ENCODE results near the gene IDNK. TPM values are rescaled to one million over a fixed set of nuclear protein-coding genes. Genes with fewer than 3 reads are reported as not detected.

The IDNK gene
- total and polyA plus RNA-seq, 10 of the 15 experiments (the other 5 are each of a cell fraction or from before 2014, with no cell fraction given) = 7.0 to 19.1 (median 10.6) TPM

DNA sequence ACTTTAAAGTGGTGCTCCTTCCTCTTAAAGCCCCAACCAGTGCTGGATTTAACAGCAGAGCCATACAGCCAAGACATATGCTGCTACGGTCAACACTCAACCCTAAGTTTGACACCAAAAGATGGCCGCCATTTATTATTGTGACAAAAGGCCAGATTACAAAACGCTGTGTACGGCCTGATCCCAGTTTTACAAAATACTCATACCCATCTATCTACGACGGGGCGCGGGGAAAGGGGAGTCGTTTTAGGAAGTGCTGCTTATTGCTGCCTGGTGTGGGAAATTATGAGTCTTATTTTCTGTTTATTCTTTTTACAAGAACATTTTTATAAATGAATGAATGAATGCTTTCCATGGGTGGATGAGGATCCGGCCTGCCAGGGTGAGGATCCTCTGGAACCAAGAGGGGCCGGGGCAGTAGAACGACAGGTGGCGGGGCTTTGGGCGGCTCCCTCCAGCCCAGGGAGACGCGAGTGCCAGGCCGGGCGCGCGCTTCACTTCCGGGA lies 457 bp upstream of the IDNK start (continued):
- TF ChIP-seq WRNIP1 (IDR thresholded peaks at IDR 0.05; ENCODE audit: borderline replicate concordance, low read depth, low read length) (no peak), EGR1 (IDR thresholded peaks at IDR 0.05; ENCODE audit: borderline replicate concordance in 1 of 2, low read depth in 2 of 2, low read length in 2 of 2) (0 out of 3 replicates have a peak, but pooled peaks of 1 of the 2 experiments have one; percentile 54), ZNF592 (IDR thresholded peaks at IDR 0.05) (no peak), YY1 (IDR thresholded peaks at IDR 0.05; ENCODE audit: low read depth, low read length) (peak; percentile 81)

DNA sequence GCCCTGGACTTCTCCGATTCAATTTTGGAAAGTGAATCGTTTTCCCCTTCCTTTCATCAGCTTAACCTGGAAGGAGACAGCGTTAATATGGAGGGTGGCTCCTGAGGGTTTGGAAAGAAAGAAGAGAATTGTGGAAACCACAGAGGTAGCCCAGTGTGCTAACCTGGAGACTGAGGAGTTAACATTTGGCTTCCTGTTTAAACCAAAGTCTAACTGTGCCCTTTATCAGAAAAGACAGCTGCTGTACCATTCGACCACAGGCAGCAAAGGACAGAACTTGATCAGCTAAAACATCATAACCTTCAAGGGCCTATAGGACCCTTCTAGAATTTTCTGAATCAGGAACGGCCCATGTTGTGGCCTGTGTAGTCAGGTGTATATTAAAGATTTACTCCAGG lies 735 bp downstream of the IDNK start:
- ChIA-PET SMC1A (ENCODE audit: uncharacterized antibody, unreplicated experiment) (interaction anchor here (0.7 to 3.0 kb wide), 8 partner anchors 9 to 84 kb away, joined by 3 to 12 read pairs (median 6); partner anchors contain the start of gene UBQLN1), CTCF (interaction anchor here (0.6 to 3.1 kb wide), 9 partner anchors 13 to 668 kb away, joined by 3 to 21 read pairs (median 5); partner anchors contain the start of gene UBQLN1), POLR2A (interaction anchor here (2.3 kb wide), 1 partner anchor 83 kb away, joined by 10 read pairs; the partner anchor contains the start of gene UBQLN1), RAD21 (ENCODE audit: unreplicated experiment) (interaction anchor here (1.0 to 2.4 kb wide), 6 partner anchors 14 to 289 kb away, joined by 3 to 14 read pairs (median 4); partner anchors contain the start of gene UBQLN1)
- peaks cover 8% of the 10 kb centered on the region for H3K79me2 ChIP-seq (ENCODE audit: control insufficient read depth, insufficient read depth, low read length)
- in situ Hi-C loops (cut with MboI) = loop anchor here (5.0 to 25.0 kb wide), 2 partner anchors 294 to 639 kb away; no protein-coding TSS in a partner anchor
- H3K4me3 ChIP-seq = peak overlapping the region; percentile 97
- no peaks in the 10 kb centered on the region for H3K27me3 ChIP-seq (replicated peaks in 1 of 2; ENCODE audit: control insufficient read depth in 2 of 2, insufficient read depth in 2 of 2, low read length in 1 of 2)
- intact Hi-C loops (cut with micrococcal nuclease; ENCODE audit: unreplicated experiment) = loop anchor here (1.0 to 2.0 kb wide), 2 partner anchors 46 to 297 kb away; partner anchors contain the start of gene KIF27
- H2AFZ ChIP-seq (ENCODE audit: control insufficient read depth, low read depth, low read length) = peak overlapping the region; percentile 95
- peak overlapping the region; percentile 94 for H3K4me2 ChIP-seq (ENCODE audit: control insufficient read depth, insufficient read depth)
- peak overlapping the region; percentile 93 for H3K9ac ChIP-seq (ENCODE audit: control insufficient read depth, insufficient read depth, low read length)
- peaks cover 6% of the 10 kb centered on the region; the same call in 1 of the 2 replicates for H3K4me1 ChIP-seq (ENCODE audit: control insufficient read depth, insufficient read depth, low read length)
- H3K36me3 ChIP-seq (ENCODE audit: control insufficient read depth in 2 of 2, insufficient read depth in 2 of 2, low read length in 1 of 2) = peaks cover 0 to 4% of the 10 kb centered on the region in 2 experiments; a peak in 2 of 4 replicates
- H4K20me1 ChIP-seq (ENCODE audit: control insufficient read depth, insufficient read depth) = no peaks in the 10 kb centered on the region
- H3K9me3 ChIP-seq (replicated peaks; ENCODE audit: control insufficient read depth, insufficient read depth, low read length) = no peaks in the 10 kb centered on the region
- WGBS (ENCODE audit: insufficient coverage, insufficient replicate concordance, low lambda C conversion rate, missing lambda C conversion rate) = 0% methylated on average over 5 of the region's 5 CpGs
- TF ChIP-seq RUNX3 (IDR thresholded peaks at IDR 0.05; ENCODE audit: low read length) = peak; percentile 45
- no peak for TF ChIP-seq NR2C2 (IDR thresholded peaks at IDR 0.05; ENCODE audit: borderline replicate concordance, control insufficient read depth, insufficient read length, low read depth)
- no peak for TF ChIP-seq SMC3 (IDR thresholded peaks at IDR 0.05; ENCODE audit: borderline replicate concordance, low read length)
- 0 out of 2 replicates have a peak, but pooled peaks have one; percentile 24 for TF ChIP-seq MLLT1 (IDR thresholded peaks at IDR 0.05)
- peak; percentile 28 for ATAC-seq
- no peak for DNase-seq (ENCODE audit: low read depth, low spot score)
- H3K27ac ChIP-seq (ENCODE audit: control insufficient read depth, insufficient read depth) = peak overlapping the region; percentile 91
- FAIRE-seq = no peak
- no TSS peak for BruUV-seq (replicated peaks)
